Neutrophil (primary cell): ENCODE results near the gene UBAC1.

Experiments
- H3K27ac ChIP-seq: fragments of 200-600 bp; sonication (generic); 2 replicates; pipeline ENCODE4 v1.5.1; 2016; ENCODE audit warnings: mild to moderate bottlenecking, moderate library complexity
- H3K27me3 ChIP-seq: fragments of 200-600 bp; sonication (generic); 2 replicates; pipeline ENCODE4 v1.6.0; 2016; ENCODE audit warnings: mild to moderate bottlenecking
- H3K36me3 ChIP-seq: fragments of 200-600 bp; sonication (generic); 2 replicates; pipeline ENCODE4 v1.5.1; 2017
- H3K4me1 ChIP-seq, 2 experiments: fragments of 200-600 bp in 1 of 2; sonication (generic) in 1 of 2; 1 replicate in 1 of 2; 2 replicates in 1 of 2; pipeline versions ENCODE4 v1.5.1 to v1.6.1; 2013 to 2016; ENCODE audit warnings: low read depth in 1 of 2, low read length in 1 of 2, mild to moderate bottlenecking in 1 of 2, moderate library complexity in 1 of 2; ENCODE audit not compliant: control insufficient read depth in 1 of 2, insufficient read depth in 1 of 2
- H3K4me3 ChIP-seq, 2 experiments: fragments of 200-600 bp in 1 of 2; sonication (generic) in 1 of 2; 1 replicate in 1 of 2; 2 replicates in 1 of 2; pipeline ENCODE4 v1.5.1; 2013 to 2016; ENCODE audit warnings: low read depth in 1 of 2, low read length in 1 of 2, mild to moderate bottlenecking in 1 of 2, moderate library complexity in 1 of 2
- H3K9me3 ChIP-seq: fragments of 200-600 bp; sonication (generic); 2 replicates; pipeline ENCODE4 v1.5.1; 2016
- TF ChIP-seq, protein P1 (sequence below): fragments of 200-600 bp; sonication (generic); IDR thresholded peaks from 2 replicates; pipeline ENCODE4 v1.5.1; 2016; ENCODE audit warnings: antibody characterized with exemption

The UBAC1 gene

DNA sequence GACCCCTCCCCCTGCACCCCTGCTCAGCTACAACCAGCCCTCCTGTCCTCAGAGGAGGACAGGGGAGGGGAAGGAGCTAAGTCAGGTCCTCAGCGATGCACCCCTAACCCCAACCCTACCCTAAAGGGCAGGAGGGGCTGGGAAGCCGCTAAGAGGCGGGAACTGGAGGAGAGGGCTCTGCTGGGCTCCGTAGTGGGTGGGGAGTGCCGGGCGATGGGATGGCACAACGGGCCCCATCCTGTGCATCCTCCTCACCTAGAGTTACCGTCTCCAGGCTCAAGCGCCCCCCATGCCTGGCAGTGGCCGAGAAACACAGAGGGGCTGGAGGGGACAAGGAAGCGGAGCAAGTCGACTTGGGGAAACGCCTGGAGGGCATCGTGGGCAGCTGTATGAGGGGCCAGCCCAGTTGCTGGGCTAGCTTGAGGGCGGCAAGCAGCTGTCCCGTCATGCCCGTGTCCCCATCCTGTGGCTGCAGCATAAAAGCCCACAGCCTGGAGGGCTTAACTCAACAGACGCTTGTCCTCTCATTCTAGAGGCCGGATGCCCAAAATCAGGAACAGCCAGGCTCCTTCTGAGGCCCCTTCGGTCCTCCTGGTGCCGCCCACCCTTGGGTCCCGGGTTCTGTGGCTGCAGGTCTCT is 23.0 kb upstream of the UBAC1 start:
- Histone ChIP-seq H3K27me3 (peaks cover 47% of the 10 kb centered on the region), H3K4me1 (no peaks in the 10 kb centered on the region), H3K27ac (no peak overlapping the region), H3K36me3 (no peaks in the 10 kb centered on the region), H3K9me3 (no peaks in the 10 kb centered on the region), H3K4me3 (no peak overlapping the region)
- TF ChIP-seq, protein P1, sequence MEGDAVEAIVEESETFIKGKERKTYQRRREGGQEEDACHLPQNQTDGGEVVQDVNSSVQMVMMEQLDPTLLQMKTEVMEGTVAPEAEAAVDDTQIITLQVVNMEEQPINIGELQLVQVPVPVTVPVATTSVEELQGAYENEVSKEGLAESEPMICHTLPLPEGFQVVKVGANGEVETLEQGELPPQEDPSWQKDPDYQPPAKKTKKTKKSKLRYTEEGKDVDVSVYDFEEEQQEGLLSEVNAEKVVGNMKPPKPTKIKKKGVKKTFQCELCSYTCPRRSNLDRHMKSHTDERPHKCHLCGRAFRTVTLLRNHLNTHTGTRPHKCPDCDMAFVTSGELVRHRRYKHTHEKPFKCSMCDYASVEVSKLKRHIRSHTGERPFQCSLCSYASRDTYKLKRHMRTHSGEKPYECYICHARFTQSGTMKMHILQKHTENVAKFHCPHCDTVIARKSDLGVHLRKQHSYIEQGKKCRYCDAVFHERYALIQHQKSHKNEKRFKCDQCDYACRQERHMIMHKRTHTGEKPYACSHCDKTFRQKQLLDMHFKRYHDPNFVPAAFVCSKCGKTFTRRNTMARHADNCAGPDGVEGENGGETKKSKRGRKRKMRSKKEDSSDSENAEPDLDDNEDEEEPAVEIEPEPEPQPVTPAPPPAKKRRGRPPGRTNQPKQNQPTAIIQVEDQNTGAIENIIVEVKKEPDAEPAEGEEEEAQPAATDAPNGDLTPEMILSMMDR, result no peak

DNA sequence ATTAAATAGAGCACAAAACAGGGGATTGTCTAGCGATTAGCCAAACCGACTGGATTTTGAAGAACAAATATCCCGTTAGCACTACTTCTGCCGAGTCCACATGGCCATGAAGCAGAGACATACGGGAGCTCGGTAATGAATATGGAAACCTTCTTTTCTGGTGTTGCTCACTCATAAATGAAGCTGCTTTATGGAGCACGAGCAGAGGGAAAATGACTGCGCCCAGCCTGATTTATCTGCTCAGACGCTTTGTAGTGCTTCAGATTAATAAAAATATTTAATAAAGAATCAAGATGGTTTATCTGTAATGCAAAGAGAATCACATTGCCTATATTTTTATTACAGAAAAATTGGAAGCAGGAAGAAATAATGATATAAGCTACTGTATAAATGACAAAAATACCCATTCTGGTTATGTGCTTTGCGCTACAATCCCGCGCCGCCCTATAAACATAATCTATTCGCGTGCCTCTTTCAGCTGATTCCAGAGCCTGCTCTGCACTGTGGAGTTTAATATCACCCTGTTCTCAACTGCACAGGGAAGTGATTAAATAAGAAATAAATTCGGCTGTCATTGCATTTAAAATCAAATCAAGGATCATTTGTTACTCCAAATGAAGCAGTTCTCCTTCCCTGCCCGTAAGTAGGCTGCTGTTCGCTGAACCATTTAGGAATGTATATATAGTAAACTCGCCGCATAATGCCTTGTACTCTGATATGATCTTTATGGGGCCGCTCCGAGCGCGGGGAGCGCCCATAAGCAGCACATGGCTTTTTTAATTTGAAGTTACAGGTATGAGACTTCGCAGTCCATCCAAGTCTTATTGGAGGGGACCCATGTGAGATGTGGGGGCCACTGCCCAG is 22.3 kb upstream of the UBAC1 start:
- no peaks in the 10 kb centered on the region for H3K36me3 ChIP-seq
- H3K27me3 ChIP-seq, result peaks cover 47% of the 10 kb centered on the region
- H3K4me3 ChIP-seq, result no peak overlapping the region
- H3K4me1 ChIP-seq, result no peaks in the 10 kb centered on the region
- H3K27ac ChIP-seq, result no peak overlapping the region
- TF ChIP-seq, protein P1, result no peak
- no peaks in the 10 kb centered on the region for H3K9me3 ChIP-seq

DNA sequence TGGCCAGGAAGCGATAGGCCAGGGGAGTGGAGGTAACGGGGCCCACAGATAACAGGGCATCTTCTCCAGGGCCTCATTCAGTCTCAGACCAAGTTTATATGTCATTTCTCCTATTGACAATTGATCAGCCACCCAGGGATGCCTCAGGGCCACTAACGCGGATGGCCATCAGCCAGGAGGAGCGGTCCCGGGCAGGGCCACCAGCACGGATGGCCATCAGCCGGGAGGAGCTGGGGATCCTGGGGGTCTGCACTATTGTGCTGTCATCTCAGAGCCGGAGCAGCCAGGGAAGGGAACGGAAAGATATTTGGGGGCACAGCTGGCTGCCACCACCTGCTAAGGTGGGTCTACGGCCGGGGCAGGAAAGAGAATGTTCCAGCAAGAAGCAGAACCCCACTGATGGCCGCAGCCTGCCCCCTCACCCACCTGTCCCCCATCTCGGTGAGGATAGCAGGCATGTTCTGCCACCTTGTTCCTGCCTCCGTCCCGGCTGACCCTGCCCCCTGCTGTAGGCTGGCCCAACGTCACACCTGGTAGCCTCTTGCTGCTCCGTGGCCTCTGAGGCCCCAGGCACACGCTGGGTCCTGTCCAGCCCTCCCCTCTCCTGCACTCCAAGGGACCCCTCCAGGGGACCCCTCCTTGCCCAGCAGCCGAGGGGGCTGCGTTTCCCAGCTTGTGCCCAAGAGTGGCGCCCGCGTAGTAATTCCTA is 21.5 kb upstream of the UBAC1 start:
- TF ChIP-seq, protein P1, result no peak
- no peaks in the 10 kb centered on the region for H3K36me3 ChIP-seq
- no peak overlapping the region for H3K4me3 ChIP-seq
- peaks cover 43% of the 10 kb centered on the region for H3K27me3 ChIP-seq
- H3K4me1 ChIP-seq, result no peaks in the 10 kb centered on the region
- no peaks in the 10 kb centered on the region for H3K9me3 ChIP-seq
- no peak overlapping the region for H3K27ac ChIP-seq

DNA sequence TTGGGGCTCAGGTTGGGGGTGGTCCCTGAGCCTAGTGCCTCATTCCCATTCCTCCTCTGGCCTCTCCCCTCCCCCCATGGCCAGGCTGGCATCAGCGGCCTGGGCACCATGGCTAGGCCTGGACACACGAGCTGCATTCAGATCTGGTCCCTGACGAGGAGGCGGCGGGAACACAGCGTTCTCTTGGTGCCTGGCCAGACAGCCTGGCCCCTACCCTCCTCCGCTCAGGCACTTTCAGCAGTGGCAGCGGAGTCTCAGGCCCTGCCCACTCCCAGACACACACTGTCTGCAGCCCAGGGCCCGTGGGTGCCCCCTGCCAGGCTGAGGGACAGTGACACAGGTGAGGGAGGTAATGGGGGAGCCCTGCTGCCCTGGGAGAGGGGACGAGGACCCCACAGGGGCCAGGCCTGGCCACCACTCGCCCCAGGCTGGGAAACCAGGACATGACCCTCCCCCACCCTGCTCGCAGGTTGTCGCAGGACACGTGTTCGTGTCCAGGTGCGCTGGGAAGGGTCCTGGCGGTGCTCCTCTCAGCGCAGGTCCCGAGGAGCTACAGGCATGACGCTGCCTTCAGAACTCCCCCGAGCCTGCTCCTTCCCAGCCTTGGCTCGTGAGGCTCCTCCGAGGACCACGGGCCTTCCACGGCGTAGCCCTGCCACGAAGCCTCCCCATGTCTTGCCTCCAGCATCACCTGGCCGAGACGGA is 19.9 kb upstream of the UBAC1 start:
- H3K4me1 ChIP-seq, result no peaks in the 10 kb centered on the region
- H3K36me3 ChIP-seq, result no peaks in the 10 kb centered on the region
- TF ChIP-seq, protein P1, result no peak
- H3K4me3 ChIP-seq, result no peak overlapping the region
- H3K27me3 ChIP-seq, result peaks cover 54% of the 10 kb centered on the region
- no peak overlapping the region for H3K27ac ChIP-seq
- no peaks in the 10 kb centered on the region for H3K9me3 ChIP-seq

DNA sequence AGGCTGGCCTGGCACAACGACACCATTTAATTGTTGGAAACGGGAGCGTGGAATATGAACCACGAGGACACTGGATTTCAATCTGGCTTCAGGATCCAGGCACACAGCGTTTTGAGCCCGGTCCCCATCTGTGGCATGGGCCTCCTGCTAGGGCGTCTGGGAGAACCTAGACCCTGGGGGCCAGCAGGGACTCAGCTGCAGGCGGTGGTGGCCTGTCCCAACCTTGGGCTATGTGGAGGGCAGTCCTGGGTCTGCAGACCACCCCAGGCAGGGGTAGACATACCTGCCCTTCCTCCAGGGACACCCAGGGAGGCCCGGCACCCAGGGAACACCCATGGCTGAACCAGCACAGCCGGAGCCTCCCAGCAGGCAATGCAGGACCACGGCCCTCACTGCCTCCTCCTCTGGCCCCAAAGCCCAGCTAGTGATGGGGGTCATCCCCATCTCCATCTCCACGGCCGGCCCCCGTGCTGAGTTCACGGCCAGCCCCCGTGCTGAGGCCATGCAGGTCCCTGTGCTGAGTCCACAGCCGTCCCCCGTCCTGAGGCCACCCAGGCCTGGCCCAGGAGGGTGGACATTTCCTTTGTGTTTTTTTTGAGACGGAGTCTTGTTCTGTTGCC is 18.5 kb upstream of the UBAC1 start:
- H3K27me3 ChIP-seq, result peaks cover 50% of the 10 kb centered on the region
- no peak overlapping the region for H3K27ac ChIP-seq
- no peaks in the 10 kb centered on the region for H3K9me3 ChIP-seq
- TF ChIP-seq, protein P1, result no peak
- H3K36me3 ChIP-seq, result no peaks in the 10 kb centered on the region
- no peak overlapping the region for H3K4me3 ChIP-seq
- H3K4me1 ChIP-seq, result no peaks in the 10 kb centered on the region
